ENCODE measurements around the gene CCL26.
A peak's percentile ranks its signal among the peaks of the same experiment; 100 is the strongest.
"Not testable (repeated sequence)": the region's sequence is repeated elsewhere in the genome, so short reads cannot be mapped to it uniquely, and the experiment has no call there.

The CCL26 gene

GRCh38 chr7:75738604-75738974 is 33.4 kb downstream of the CCL26 start, which contains the start of gene HIP1:
Gene HIP1 (minus strand): TSS chr7:75738941. CDS start chr7:75738920, 21 bp downstream.
- Mint-ChIP-seq H3K27ac (peak within 1 kb of the TSS; percentile 91), H3K4me3 (peak within 1 kb of the TSS; percentile 88), H3K36me3 (ENCODE audit: low read depth) (no peaks in the 10 kb centered on the region), H3K4me1 (peaks cover 24% of the 10 kb centered on the region), H3K27me3 (peaks cover 2% of the 10 kb centered on the region), H3K9me3 (no peaks in the 10 kb centered on the region)
- DNase-seq (no peak), ATAC-seq (peak; percentile 6)

GRCh38 chr7:75737856-75738603 is 34.0 kb downstream of the CCL26 start:
- peaks cover 24% of the 10 kb centered on the region for H3K4me1 Mint-ChIP-seq
- H3K27me3 Mint-ChIP-seq, result peaks cover 2% of the 10 kb centered on the region
- no peaks in the 10 kb centered on the region for H3K9me3 Mint-ChIP-seq
- no peak for DNase-seq
- peak overlapping the region; percentile 88 for H3K4me3 Mint-ChIP-seq
- peak overlapping the region; percentile 71 for H3K27ac Mint-ChIP-seq
- no peak for ATAC-seq
- no peaks in the 10 kb centered on the region for H3K36me3 Mint-ChIP-seq (ENCODE audit: low read depth)

GRCh38 chr7:75735581-75736350 is 36.2 kb downstream of the CCL26 start:
- H3K4me3 Mint-ChIP-seq, result no peak overlapping the region
- peaks cover 22% of the 10 kb centered on the region for H3K4me1 Mint-ChIP-seq
- DNase-seq (no peak), ATAC-seq (no peak)
- no peaks in the 10 kb centered on the region for H3K36me3 Mint-ChIP-seq (ENCODE audit: low read depth)
- no peak overlapping the region for H3K27ac Mint-ChIP-seq
- H3K27me3 Mint-ChIP-seq, result peaks cover 2% of the 10 kb centered on the region
- no peaks in the 10 kb centered on the region for H3K9me3 Mint-ChIP-seq

GRCh38 chr7:75734586-75735458 is 37.2 kb downstream of the CCL26 start:
- Mint-ChIP-seq H3K27ac (no peak overlapping the region), H3K9me3 (no peaks in the 10 kb centered on the region), H3K27me3 (no peaks in the 10 kb centered on the region), H3K4me3 (no peak overlapping the region), H3K4me1 (peaks cover 21% of the 10 kb centered on the region), H3K36me3 (ENCODE audit: low read depth) (no peaks in the 10 kb centered on the region)
- DNase-seq (no peak), ATAC-seq (no peak)

- DNase-seq (no peak), ATAC-seq (no peak)
- Mint-ChIP-seq H3K4me3 (no peak overlapping the region), H3K27ac (no peak overlapping the region), H3K36me3 (ENCODE audit: low read depth) (no peaks in the 10 kb centered on the region), H3K27me3 (no peaks in the 10 kb centered on the region), H3K4me1 (peaks cover 26% of the 10 kb centered on the region), H3K9me3 (no peaks in the 10 kb centered on the region)
Observed at GRCh38 chr7:75732764-75733630, 39.0 kb downstream of the CCL26 start.

- Mint-ChIP-seq H3K27me3 (no peaks in the 10 kb centered on the region), H3K9me3 (no peaks in the 10 kb centered on the region), H3K4me3 (no peak overlapping the region), H3K27ac (no peak overlapping the region), H3K36me3 (ENCODE audit: low read depth) (no peaks in the 10 kb centered on the region), H3K4me1 (peaks cover 32% of the 10 kb centered on the region)
- DNase-seq, result no peak
- ATAC-seq, result no peak
Observed at GRCh38 chr7:75732016-75732521, 39.9 kb downstream of the CCL26 start.

GRCh38 chr7:75729851-75730274 is 42.1 kb downstream of the CCL26 start:
- Mint-ChIP-seq H3K27ac (peak overlapping the region; percentile 58), H3K4me3 (no peak overlapping the region), H3K36me3 (ENCODE audit: low read depth) (no peaks in the 10 kb centered on the region), H3K9me3 (no peaks in the 10 kb centered on the region), H3K27me3 (no peaks in the 10 kb centered on the region), H3K4me1 (peaks cover 31% of the 10 kb centered on the region)
- ATAC-seq (no peak), DNase-seq (no peak)

- Mint-ChIP-seq H3K9me3 (no peaks in the 10 kb centered on the region), H3K4me1 (peaks cover 31% of the 10 kb centered on the region), H3K27me3 (no peaks in the 10 kb centered on the region), H3K27ac (peak overlapping the region; percentile 63), H3K4me3 (peak overlapping the region; percentile 34), H3K36me3 (ENCODE audit: low read depth) (no peaks in the 10 kb centered on the region)
- peak; percentile 70 for ATAC-seq
- DNase-seq, result no peak
Observed at GRCh38 chr7:75727881-75728593, 44.0 kb downstream of the CCL26 start.

GRCh38 chr7:75727351-75727750 is 44.7 kb downstream of the CCL26 start:
- H3K4me3 Mint-ChIP-seq; H3K9me3 Mint-ChIP-seq; H3K27me3 Mint-ChIP-seq; ATAC-seq; H3K36me3 Mint-ChIP-seq (ENCODE audit: low read depth); DNase-seq: not testable (repeated sequence)
- H3K4me1 Mint-ChIP-seq, result peaks cover 31% of the 10 kb centered on the region
- H3K27ac Mint-ChIP-seq, result peak overlapping the region; percentile 63

GRCh38 chr7:75725306-75725705 is 46.7 kb downstream of the CCL26 start:
- DNase-seq, result no peak
- Mint-ChIP-seq H3K9me3 (no peaks in the 10 kb centered on the region), H3K4me3 (no peak overlapping the region), H3K4me1 (peaks cover 29% of the 10 kb centered on the region), H3K27me3 (no peaks in the 10 kb centered on the region), H3K27ac (peak overlapping the region; percentile 39), H3K36me3 (ENCODE audit: low read depth) (no peaks in the 10 kb centered on the region)
- ATAC-seq, result no peak

GRCh38 chr7:75723444-75723843 is 48.6 kb downstream of the CCL26 start:
- H3K27ac Mint-ChIP-seq, result no peak overlapping the region
- no peaks in the 10 kb centered on the region for H3K9me3 Mint-ChIP-seq
- peaks cover 14% of the 10 kb centered on the region for H3K4me1 Mint-ChIP-seq
- ATAC-seq, result no peak
- H3K27me3 Mint-ChIP-seq, result no peaks in the 10 kb centered on the region
- no peaks in the 10 kb centered on the region for H3K36me3 Mint-ChIP-seq (ENCODE audit: low read depth)
- H3K4me3 Mint-ChIP-seq, result no peak overlapping the region
- DNase-seq, result no peak

GRCh38 chr7:75722373-75722772 is 49.6 kb downstream of the CCL26 start:
- Mint-ChIP-seq H3K4me1 (peaks cover 3% of the 10 kb centered on the region), H3K27me3 (no peaks in the 10 kb centered on the region), H3K27ac (no peak overlapping the region), H3K9me3 (no peaks in the 10 kb centered on the region), H3K4me3 (no peak overlapping the region), H3K36me3 (ENCODE audit: low read depth) (no peaks in the 10 kb centered on the region)
- DNase-seq, result no peak
- no peak for ATAC-seq

- DNase-seq; H3K9me3 Mint-ChIP-seq; H3K27me3 Mint-ChIP-seq; H3K36me3 Mint-ChIP-seq (ENCODE audit: low read depth); H3K4me3 Mint-ChIP-seq; ATAC-seq; H3K27ac Mint-ChIP-seq; H3K4me1 Mint-ChIP-seq: not testable (repeated sequence)
Observed at GRCh38 chr7:75721922-75722321, 50.1 kb downstream of the CCL26 start.

All from activated naive CD8-positive, alpha-beta T cell treated with anti-CD3 and anti-CD28 coated beads, Interleukin-2, amount 50 U/mL, for 24 hours (primary cell).